Measurements from ENCODE around the gene GOLT1B. TPM values are rescaled to one million over a fixed set of nuclear protein-coding genes. Genes with fewer than 3 reads are reported as not detected.
A peak's percentile ranks its signal among the peaks of the same experiment; 100 is the strongest.

Gene GOLT1B
- total RNA-seq, 1 donor from 2014 or later, result 22.0 TPM

DNA sequence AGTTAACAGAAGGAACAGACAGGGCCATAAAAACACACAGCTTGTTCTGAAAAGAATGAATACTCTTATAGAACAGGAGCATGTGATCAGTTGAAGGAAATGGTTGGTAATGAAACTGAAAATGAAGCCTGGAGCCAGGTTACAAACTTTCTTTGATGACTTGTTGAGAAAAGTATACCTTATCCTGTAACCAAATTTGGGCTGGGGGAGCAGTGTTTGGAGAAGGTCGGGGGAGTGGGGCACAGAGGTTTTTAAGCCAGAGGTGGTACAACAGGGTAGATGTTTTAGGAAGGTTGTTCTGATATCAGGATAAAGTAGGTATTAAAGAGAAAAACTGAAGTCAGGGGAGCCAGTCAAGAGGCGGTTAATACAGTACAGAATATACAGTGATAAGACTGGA lies 8.2 kb downstream of the GOLT1B start:
- no peak for ATAC-seq
- intact Hi-C loops (cut with DNase I), result loop anchor here (10.0 kb wide), 2 partner anchors 145 to 535 kb away; partner anchors contain the start of genes CMAS and LDHB
- DNase-seq (ENCODE audit: missing footprints), result no peak

DNA sequence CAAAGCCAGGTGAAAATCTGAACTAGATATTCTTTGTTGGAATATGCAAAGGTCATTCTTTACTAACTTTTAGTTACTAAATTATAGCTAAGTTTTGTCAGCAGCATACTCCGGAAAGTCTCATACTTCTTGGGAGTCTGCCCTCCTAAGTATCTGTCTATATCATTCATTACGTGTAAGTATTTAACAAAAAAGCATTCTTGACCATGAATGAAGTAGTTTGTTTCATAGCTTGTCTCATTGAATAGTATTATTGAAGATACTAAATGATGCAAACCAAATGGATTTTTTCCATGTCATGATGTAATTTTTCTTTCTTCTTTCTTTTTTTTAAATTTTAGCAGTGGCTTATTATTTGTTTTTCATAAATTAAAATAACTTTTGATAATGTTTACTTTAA lies 14.7 kb downstream of the GOLT1B start:
- intact Hi-C loops (cut with DNase I), result no loop called here
- DNase-seq (ENCODE audit: missing footprints) (no peak), ATAC-seq (no peak)

DNA sequence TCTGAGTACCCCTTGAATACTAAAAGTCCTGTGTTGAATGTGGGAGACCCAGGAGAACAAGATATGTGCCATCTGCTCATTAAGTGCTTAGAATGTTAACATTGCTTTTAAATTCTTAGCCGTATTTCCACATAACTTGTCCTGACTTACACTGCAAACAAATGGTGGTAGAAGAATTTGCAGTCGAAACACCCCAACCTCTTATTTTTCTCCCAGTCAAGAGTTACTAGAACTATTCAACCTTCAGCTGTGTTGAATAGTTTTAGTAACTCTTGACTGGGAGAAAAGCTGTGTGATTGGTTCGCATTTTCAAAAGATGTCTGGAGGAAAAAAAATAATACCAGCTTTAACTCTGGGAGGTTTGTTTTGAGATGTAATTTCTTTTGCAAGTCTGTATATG lies 16.9 kb downstream of the GOLT1B start:
- DNase-seq (ENCODE audit: missing footprints) (no peak), ATAC-seq (no peak)
- intact Hi-C loops (cut with DNase I), result no loop called here

DNA sequence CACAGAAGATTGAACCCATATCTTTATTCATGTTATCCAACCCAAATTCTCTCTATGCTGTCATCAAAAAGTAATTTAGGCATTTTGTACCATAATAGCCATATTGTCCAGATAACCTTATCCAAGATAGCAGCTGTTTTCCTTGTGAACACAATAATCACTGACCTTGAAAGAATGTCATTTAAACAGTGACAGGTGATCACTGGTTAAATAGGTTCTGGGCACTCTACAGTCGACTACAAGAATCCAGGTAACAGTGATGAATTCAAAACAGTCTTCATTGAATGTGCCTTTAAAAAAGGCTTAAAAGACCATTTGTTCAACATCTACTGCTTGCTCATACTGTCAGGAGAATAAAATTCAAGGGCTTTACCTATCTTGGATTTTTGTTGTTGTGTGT lies 20.0 kb downstream of the GOLT1B start:
- no peak for DNase-seq (ENCODE audit: missing footprints)
- intact Hi-C loops (cut with DNase I), result loop anchor here (10.0 kb wide), 2 partner anchors 83 to 163 kb away; partner anchors contain the start of gene GYS2
- ATAC-seq, result no peak

DNA sequence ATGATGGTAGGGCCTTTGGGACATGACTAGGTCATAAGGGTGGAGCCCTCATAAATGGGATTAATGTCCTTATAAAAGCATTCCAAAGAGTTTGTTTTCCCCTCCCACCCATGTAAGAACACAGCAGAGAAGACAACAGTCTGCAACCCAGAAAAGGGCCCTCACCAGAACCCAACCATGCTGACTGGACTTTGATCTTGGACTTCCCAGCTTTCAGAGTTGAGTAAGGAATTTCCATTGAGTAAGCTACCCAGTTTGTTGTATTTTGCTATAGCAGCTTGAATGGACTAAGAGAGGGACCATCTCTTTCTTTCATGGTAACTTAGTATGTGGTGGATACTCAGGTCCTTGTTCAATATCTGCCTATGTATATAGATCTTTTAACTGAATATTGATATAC lies 21.6 kb downstream of the GOLT1B start:
- DNase-seq (ENCODE audit: missing footprints) (no peak), ATAC-seq (no peak)
- intact Hi-C loops (cut with DNase I), result loop anchor here (10.0 kb wide), 2 partner anchors 82 to 162 kb away; partner anchors contain the start of gene GYS2

DNA sequence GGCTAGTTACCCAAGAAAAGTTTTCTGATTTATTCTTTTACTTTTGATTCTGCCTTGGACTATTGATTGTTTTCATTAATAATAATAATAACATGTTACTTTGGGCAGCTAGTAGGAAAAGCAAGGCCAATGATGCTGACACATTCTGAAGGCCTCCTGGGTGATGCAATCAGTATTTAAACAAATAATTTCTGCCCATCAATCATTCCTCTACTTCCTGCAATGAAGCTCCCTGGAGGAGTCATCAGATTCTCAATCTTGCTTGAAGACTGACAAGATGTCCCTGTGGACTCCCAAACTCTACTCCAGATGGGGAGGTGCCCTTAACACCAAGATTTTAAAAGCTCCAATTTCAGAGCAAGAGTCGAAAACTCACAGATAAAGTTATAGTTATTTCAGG lies 24.5 kb downstream of the GOLT1B start, which contains the start of gene SPX:
Gene SPX, plus strand, starts transcription at position 244 of the 400 bp plus-strand sequence. CDS start 177 bp downstream, outside the sequence.
- DNase-seq (ENCODE audit: missing footprints), result no peak
- intact Hi-C loops (cut with DNase I), result loop anchor here (10.0 kb wide), 2 partner anchors 79 to 159 kb away; partner anchors contain the start of gene GYS2
- no peak for ATAC-seq

DNA sequence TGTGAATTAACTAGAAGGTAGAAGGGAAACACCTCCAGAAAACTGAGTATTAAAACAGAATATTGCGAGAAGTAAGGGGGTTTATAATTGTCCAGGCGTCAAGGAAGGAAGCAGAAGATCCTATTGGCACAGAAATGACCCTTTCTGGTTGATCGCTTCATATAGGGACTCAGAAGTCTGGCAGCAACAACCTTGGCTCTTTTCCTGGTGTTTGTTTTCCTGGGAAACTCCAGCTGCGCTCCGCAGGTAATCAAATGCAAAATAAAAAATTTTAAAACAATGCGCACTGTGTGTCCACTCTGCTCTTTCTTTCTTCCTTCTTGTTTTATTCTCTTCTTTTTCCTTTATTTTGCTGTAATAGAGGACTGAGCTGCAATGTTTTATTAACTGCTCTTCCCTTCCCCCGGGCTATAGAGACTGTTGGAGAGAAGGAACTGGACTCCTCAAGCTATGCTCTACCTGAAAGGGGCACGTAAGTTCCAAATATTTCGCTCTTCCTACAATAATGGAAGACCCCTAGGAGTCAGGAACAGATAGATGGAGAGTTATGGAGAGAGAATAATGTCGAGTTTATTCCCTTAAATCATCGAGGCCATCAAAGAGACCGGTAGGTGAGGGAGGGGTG lies 25.2 kb downstream of the GOLT1B start:
- DNase-seq (ENCODE audit: missing footprints) (no peak), ATAC-seq (no peak)
- intact Hi-C loops (cut with DNase I), result loop anchor here (10.0 kb wide), 2 partner anchors 78 to 158 kb away; partner anchors contain the start of gene GYS2

DNA sequence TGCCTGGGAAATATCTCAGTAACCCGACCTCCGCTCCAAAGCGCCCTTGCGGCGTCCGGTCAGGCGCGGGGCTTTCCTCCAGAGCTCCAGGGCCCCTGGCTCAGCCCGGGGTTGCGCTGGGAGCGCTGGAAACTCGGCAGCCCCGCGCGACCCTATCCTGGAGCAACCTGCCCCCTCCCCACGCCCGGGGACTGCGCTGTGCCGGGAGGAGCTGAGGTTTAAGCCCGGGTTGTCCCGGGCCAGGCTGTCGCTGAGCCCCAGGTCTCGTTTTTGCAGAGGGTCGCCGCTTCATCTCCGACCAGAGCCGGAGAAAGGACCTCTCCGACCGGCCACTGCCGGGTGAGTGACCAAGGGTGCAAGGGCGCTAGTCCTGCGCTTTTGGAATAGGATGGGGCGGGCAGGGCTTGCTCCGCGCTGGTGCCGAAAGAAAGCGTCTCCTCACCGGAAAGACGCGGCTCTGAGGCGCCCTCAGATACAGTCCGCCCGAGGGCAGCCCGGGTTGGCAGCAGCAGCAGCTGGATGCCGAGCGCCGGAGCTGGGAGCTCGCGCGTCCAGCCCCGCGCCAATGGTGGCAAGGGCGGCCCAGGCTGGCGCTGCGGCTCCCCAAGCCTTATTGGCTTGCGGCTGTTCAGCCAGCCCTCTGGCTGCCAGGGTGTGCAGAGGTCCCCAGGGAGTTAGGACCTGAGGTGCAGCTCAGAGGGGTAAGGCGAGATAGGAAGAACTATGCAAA lies 26.0 kb downstream of the GOLT1B start:
- DNase-seq (ENCODE audit: missing footprints) (peak; percentile 74), ATAC-seq (peak; percentile 94)
- intact Hi-C loops (cut with DNase I), result loop anchor here (10.0 kb wide), 2 partner anchors 77 to 157 kb away; partner anchors contain the start of gene GYS2

DNA sequence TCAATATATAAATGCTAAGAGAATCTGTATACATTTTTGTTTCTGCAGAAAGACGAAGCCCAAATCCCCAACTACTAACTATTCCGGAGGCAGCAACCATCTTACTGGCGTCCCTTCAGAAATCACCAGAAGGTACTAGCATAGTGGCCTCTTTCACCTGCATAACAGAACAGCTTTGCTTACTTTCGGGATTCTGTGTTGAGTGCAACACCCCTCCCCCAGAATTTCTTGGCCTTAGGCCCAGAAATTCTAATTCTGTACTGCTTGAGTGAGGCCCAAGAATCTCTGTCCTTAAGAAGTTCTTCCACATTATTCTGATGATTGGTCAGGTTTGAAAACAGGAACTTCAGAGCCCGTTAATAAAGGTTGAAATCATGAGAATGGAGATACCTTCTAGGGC lies 27.4 kb downstream of the GOLT1B start:
- ATAC-seq (peak; percentile 51), DNase-seq (ENCODE audit: missing footprints) (no peak)
- intact Hi-C loops (cut with DNase I), result loop anchor here (10.0 kb wide), 2 partner anchors 76 to 156 kb away; partner anchors contain the start of gene GYS2

DNA sequence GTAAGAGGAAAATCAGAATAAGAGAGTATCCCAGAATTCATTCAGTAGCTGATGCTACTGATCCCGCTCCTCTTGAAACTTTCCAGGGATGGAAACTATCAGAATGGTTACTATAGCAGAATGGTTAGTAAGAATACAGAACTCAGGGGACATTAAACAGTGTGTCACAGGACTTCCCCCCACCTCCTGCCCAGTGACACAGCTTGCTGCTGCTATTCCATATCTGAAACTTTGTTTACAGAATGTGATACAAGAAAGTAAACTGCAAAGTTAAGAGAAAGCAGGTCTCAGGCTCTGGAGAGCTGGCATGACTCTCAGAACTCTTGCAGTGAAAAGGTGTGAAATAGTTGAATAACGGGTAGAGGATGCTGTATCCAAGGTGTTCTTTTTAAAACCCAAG lies 27.9 kb downstream of the GOLT1B start:
- intact Hi-C loops (cut with DNase I), result loop anchor here (10.0 kb wide), 2 partner anchors 75 to 155 kb away; partner anchors contain the start of gene GYS2
- ATAC-seq (no peak), DNase-seq (ENCODE audit: missing footprints) (no peak)

DNA sequence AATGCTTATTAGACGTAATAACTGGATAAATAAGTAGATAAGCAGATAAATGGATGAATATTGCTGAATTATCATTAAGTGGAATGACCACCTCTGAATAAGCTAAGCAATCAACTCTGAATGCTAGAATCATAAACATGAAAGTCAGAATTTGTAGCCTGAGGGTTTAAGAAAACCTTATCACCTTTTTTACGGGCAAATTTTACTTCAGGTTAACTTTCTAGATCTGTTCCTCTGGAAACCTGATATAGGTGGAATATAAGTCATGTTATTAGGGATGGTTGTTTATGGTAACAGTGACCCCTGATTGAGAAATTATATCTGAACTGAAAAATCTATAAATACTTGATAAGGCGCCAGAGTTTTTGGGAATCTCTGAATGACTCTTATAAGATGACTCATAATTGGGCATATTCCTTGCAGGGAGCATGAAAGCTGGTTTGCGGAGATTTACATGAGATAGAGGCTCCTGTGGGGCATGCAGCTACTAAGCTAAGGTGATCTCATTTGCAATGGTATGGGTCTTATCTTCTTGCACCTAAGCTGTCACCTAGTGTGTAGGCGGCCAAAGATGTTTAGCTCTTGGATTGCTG lies 36.6 kb downstream of the GOLT1B start:
- intact Hi-C loops (cut with DNase I), result no loop called here
- ATAC-seq (no peak), DNase-seq (ENCODE audit: missing footprints) (no peak)

DNA sequence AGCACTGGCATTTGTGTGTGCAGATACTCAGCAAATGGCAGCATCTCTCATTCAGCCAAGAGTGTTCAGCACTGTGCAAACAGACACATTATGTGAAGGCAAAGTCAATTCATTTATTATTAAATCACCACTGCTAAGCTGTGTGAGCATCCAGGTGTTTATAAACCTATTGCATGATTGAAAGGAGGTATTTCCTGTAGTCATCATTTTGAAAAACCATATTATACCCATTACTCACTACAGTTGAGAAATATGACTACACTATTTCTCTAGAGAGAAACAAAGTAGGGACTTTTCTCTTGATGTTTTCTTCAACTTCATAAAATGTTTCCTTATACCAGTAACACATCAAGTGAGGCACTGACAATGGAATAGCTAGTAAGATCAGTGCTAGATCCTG lies 38.2 kb downstream of the GOLT1B start:
- ATAC-seq (no peak), DNase-seq (ENCODE audit: missing footprints) (no peak)
- intact Hi-C loops (cut with DNase I), result no loop called here

DNA sequence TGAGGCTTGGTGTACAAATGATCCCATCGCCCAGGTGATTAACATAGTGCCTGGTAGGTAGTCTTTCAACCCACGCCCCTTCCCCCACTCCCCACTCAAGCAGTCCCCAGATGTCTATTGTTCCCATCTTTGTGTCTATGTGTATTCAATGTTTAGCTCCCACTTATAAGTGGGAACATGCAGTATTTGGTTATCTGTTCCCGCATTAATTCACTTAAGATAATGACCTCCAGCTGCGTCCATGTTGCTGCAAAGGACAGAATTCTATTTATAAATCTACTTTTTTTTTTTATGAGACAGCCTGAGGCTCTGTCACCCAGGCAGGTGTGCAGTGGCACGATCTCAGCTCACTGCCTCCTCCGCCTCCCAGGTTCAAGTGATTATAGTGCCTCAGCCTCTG lies 40.2 kb downstream of the GOLT1B start:
- DNase-seq (ENCODE audit: missing footprints) (no peak), ATAC-seq (no peak)
- intact Hi-C loops (cut with DNase I), result no loop called here

DNA sequence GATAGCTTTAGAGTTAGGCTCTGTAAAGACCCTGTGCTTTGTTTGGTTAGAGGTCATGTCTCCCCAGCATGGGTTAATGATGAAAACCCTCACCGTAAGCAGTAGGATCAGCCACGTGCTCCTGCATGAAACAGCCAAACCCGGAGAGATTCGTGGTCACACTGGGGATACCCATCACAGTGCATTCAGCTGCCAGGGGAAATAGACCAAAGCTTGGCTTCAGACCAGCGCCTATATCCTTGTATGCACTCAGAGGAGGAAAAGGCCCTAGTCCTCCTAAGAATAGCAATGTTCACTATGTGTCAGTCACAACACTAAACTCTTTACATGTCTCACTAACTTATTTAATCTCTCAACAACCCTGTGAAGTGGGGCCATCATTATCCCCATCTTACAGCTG lies 40.8 kb downstream of the GOLT1B start:
- no peak for DNase-seq (ENCODE audit: missing footprints)

DNA sequence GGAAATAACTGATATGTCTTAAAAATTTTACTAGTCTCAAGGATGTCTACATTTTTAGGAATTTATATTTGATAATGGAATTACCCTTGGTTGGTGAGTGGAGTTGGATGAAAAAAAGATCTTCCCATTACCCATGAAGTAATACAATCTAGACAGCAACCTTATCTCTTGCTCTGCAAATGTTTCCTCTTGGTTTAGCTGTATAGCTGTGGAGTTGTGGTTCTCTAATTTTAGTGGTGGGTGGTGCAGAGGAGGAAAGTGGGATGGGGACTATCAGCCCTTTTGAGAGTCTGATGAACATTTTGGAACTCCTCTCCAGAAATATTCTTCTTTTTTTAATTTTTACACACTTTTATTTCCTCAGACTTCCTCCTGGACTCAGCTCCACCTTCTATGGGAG lies 41.6 kb downstream of the GOLT1B start:
- intact Hi-C loops (cut with DNase I), result no loop called here
- DNase-seq (ENCODE audit: missing footprints) (no peak), ATAC-seq (no peak)

More for the DNA sequence above, 40.8 kb downstream of the GOLT1B start:
- ATAC-seq, result peak; percentile 63
- intact Hi-C loops (cut with DNase I), result no loop called here

DNA sequence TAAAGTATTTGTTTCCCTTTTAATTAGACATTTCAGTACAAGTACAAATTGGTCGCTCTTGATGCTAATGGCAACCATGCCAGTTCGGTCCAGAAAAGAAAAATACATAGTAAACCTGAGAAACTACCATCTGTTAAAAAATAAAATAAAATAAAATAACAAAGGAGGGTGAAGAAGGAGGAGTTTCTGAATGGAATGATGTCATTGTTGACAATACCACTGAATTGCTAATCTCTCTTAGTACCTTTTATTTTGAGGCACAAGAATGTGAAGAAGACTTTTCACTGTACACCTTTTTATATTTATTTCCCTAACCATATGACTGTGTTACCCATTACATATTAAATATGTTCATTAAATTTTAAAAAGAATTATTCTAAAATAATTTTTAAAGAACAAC lies 44.0 kb downstream of the GOLT1B start:
- intact Hi-C loops (cut with DNase I), result no loop called here
- ATAC-seq (no peak), DNase-seq (ENCODE audit: missing footprints) (no peak)

DNA sequence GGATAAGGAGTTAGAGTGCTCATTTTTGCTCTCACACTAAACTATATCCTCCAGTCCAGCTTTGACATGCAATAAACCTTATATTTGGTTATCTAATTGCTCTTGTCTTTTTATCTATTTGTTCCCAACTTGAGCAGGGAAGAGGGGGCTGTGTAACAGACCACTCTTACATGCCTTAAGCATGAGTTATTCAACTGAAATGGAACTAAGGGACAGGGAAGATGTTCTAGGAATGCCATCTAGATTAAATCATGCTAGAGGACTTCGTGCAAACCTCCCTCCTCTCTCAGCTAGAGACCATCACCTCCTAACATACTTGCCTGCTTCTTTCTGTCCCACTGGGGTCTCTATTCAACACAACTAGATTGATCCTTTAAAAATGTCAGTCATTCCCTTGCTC lies 45.1 kb downstream of the GOLT1B start:
- ATAC-seq (no peak), DNase-seq (ENCODE audit: missing footprints) (no peak)
- intact Hi-C loops (cut with DNase I), result no loop called here

DNA sequence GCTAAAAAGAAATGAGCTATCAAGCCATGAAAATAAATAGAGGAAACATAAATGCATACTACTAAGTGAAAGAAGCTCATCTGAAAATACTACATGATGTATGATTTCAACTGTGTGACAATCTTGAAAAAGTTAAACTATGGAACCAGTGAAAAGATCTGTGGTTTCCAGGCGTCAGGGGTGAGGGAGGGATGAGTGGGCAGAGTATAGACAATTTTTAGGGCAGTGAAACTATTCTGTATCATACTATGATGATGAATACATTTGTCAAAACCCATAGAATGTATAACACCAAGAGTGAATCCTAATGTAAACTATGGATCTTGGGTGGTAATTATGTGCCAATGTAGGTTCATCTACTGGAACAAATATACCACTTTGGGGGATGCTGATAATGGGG lies 45.8 kb downstream of the GOLT1B start:
- intact Hi-C loops (cut with DNase I), result no loop called here
- DNase-seq (ENCODE audit: missing footprints), result no peak
- no peak for ATAC-seq

DNA sequence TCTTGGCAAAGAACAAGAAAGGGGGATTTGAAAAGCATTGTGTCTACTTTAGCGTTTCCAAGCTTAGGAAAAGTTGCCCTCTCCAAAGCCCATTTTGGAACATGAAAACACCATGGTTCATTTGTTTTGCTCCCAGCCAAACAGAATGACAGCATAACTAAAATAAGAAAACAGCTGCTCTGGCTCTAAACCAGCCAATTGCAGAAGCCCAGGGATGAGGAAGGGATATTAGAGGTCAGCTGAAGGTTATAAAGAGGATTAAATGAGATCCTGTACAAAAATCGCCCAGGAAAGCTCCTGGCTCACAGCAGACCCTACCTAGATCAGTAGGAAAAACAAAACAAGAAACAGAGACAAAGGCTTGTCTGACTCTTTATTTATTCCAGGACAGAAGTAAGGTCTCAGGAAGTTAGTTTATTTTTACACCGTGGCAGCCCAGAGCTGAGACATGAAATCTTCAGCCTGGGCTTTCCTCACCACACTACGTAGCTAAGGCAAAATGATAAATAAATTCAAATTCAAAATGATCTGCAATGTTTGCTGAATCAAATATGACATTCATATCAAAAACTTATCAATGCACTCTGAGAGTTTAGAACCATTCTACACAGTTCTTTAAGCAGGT lies 50.4 kb downstream of the GOLT1B start:
- no peak for DNase-seq (ENCODE audit: missing footprints)
- ATAC-seq, result peak; percentile 77
- intact Hi-C loops (cut with DNase I), result no loop called here
